Measurements from ENCODE around the gene BLMH.

BLMH gene

DNA sequence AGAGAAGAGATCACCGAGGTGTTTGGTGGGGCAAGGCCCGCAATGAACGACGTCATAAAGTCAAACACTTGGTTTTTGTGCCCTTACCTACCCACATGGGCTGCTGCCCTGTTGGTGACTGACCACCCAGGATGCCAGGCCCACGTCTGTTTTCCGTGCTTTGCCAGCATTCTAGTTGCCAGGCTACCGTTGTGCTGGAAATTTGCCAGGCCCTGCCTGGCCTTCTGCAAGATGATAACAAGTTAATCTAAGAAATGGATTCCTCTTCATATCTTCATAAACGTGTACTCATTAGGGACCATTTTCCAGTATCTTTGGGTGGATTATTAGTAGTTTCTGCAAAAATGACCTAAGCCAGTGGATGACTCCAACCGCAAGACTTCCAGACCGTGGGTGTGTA is 91.6 kb downstream of the BLMH start:
- H3K4me2 ChIP-seq (ENCODE audit: low read depth, low read length, poor library complexity, severe bottlenecking), result no peak overlapping the region
- H4K20me1 ChIP-seq (ENCODE audit: insufficient read depth, low read length, poor library complexity, severe bottlenecking), result no peaks in the 10 kb centered on the region
- H3K27me3 ChIP-seq (ENCODE audit: insufficient read depth, low read length, poor library complexity, severe bottlenecking), result no peaks in the 10 kb centered on the region
- H3K4me3 ChIP-seq (ENCODE audit: low read length, poor library complexity, severe bottlenecking), result no peak overlapping the region
- no peaks in the 10 kb centered on the region for H3F3A ChIP-seq (ENCODE audit: low read depth)
- H3K9me3 ChIP-seq (ENCODE audit: insufficient read depth, low read depth, low read length), result no peaks in the 10 kb centered on the region
- no peak overlapping the region for H3K9ac ChIP-seq (ENCODE audit: low read depth, low read length, poor library complexity, severe bottlenecking)
- no peaks in the 10 kb centered on the region for H3K4me1 ChIP-seq (ENCODE audit: insufficient read depth, low read length, poor library complexity, severe bottlenecking)
- H3K79me2 ChIP-seq (ENCODE audit: insufficient read depth, low read length), result no peaks in the 10 kb centered on the region
- no peaks in the 10 kb centered on the region for H3K36me3 ChIP-seq (ENCODE audit: insufficient read depth, low read length)
- TF ChIP-seq EZH2phosphoT487 (IDR thresholded peaks at IDR 0.05; ENCODE audit: borderline replicate concordance) (no peak), CTCF (conservative IDR thresholded peaks at IDR 0.05; ENCODE audit: low read length) (no peak)
- no peak overlapping the region for H2AFZ ChIP-seq (ENCODE audit: low read length)
- no peaks in the 10 kb centered on the region for H3K9me2 ChIP-seq (replicated peaks; ENCODE audit: low read depth, low read length)

DNA sequence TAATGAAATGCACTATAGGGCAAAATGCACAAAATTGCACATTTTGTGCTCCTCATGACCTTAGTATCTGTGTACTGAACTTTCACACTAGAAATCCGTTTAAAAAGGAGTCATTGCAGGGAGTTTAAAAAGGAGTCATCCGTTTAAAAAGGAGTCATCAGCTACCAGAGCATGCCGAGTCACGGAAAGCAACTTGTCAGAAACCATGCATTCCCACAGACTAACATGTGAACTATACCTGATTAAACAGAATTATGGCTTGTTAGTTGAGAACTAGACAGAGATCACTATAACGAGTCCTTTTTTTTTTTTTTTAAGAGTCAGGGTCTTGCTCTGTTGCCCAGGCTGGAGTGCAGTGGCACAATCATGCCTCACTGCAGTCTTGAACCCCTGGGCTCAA is 92.1 kb downstream of the BLMH start:
- no peak overlapping the region for H3K4me3 ChIP-seq (ENCODE audit: low read length, poor library complexity, severe bottlenecking)
- no peak overlapping the region for H2AFZ ChIP-seq (ENCODE audit: low read length)
- H3K9ac ChIP-seq (ENCODE audit: low read depth, low read length, poor library complexity, severe bottlenecking), result no peak overlapping the region
- no peaks in the 10 kb centered on the region for H3K9me2 ChIP-seq (replicated peaks; ENCODE audit: low read depth, low read length)
- H3K27me3 ChIP-seq (ENCODE audit: insufficient read depth, low read length, poor library complexity, severe bottlenecking), result no peaks in the 10 kb centered on the region
- H3K4me2 ChIP-seq (ENCODE audit: low read depth, low read length, poor library complexity, severe bottlenecking), result no peak overlapping the region
- no peaks in the 10 kb centered on the region for H3K4me1 ChIP-seq (ENCODE audit: insufficient read depth, low read length, poor library complexity, severe bottlenecking)
- H3K79me2 ChIP-seq (ENCODE audit: insufficient read depth, low read length), result no peaks in the 10 kb centered on the region
- no peaks in the 10 kb centered on the region for H3K9me3 ChIP-seq (ENCODE audit: insufficient read depth, low read depth, low read length)
- H4K20me1 ChIP-seq (ENCODE audit: insufficient read depth, low read length, poor library complexity, severe bottlenecking), result no peaks in the 10 kb centered on the region
- no peaks in the 10 kb centered on the region for H3K36me3 ChIP-seq (ENCODE audit: insufficient read depth, low read length)
- TF ChIP-seq CTCF (conservative IDR thresholded peaks at IDR 0.05; ENCODE audit: low read length) (no peak), EZH2phosphoT487 (IDR thresholded peaks at IDR 0.05; ENCODE audit: borderline replicate concordance) (no peak)
- H3F3A ChIP-seq (ENCODE audit: low read depth), result no peaks in the 10 kb centered on the region
